Right ventricle myocardium inferior (tissue), 1 donor: Measurements from ENCODE around the gene CCDC188. TPM values are rescaled to one million over a fixed set of nuclear protein-coding genes. Genes with fewer than 3 reads are reported as not detected.

ENCODE experiments used
- ATAC-seq: fragments of 200-7000 bp; cut with Tn5 transposase; one replicate; pipeline ENCODE4 v1.9.1; 2020; ENCODE audit warnings: mild to moderate bottlenecking, moderate library complexity
- DNase-seq: peaks from one replicate; pipeline ENCODE4 v3.0.0; 2021; ENCODE audit errors: missing footprints
- intact Hi-C: fragments of 100-400 bp; cut with DNase I; formaldehyde crosslinking; loops from one replicate; pipeline ENCODE4 v1.11.0; 2022
- long read RNA-seq: library from polyadenylated mRNA; unstranded; transcript quantifications from one replicate; pipeline ENCODE4 v2.0.0, GENCODE V29; 2021
- total RNA-seq: library from RNA; stranded (reverse); fragmentation: NEBNext Ultra II Directional; extraction: Animal tissue kit (Norgen Biotek cat#: 25700); gene quantifications from one replicate; pipeline ENCODE4 v1.2.1, GENCODE V29; 2021
- donor health status: DM: no; HTN: yes; CAD: no; lungs with severe emphysema.

Gene CCDC188
- total RNA-seq: 0.32 TPM
- long read RNA-seq: 0 reads

- no peak for ATAC-seq
- intact Hi-C loops: no loop called here
- DNase-seq: no peak
These were observed at the start of gene CCDC188 for GRCh38 chr22:20150381-20151275. Gene CCDC188, minus strand, starts transcription at chr22:20151055. Its CDS starts 69 bp downstream, at chr22:20150986.

DNA sequence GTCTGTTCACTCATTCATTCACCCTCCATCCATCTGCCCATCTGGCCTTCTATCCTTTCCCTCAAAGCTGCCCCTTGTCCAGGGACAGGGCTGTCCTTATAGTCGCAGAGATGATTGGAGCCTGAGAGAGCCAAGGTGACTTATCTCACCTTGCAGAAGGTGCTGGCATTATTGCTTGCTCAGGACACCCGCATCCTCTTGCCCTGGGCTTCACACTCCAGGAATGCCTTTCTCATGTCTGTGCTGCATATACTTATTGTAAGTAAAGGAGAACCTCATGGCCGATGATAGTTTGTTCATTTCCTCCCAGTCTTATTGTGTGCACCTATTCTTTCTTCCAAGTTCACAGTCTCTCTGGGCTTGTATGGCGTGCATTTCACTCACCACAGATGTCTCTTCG, 49.1 kb upstream of the CCDC188 start:
- ATAC-seq (no peak), DNase-seq (no peak)
- intact Hi-C loops: no loop called here

DNA sequence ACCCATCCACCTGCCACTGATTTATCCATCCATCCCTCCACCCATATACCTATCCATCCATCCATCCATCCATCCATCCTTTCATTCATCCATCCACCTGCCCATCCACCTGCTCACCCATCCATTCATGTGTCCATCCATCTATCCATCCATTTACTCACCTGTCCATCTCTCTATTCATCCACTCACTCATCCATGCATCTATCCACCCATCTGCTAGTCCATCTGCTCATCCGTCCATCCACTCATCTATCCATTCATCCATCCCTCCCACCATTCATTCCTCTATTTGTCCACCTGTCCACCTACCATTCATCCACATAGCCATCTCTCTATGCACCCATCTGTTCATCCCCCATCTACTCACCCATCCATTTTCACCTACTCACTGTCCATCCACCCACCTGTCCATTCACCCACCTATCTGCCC, 48.6 kb upstream of the CCDC188 start:
- intact Hi-C loops: no loop called here
- DNase-seq (no peak), ATAC-seq (no peak)

- DNase-seq (no peak), ATAC-seq (no peak)
- intact Hi-C loops: no loop called here
These were observed 47.9 kb upstream of the CCDC188 start for GRCh38 chr22:20198557-20199319.

DNA sequence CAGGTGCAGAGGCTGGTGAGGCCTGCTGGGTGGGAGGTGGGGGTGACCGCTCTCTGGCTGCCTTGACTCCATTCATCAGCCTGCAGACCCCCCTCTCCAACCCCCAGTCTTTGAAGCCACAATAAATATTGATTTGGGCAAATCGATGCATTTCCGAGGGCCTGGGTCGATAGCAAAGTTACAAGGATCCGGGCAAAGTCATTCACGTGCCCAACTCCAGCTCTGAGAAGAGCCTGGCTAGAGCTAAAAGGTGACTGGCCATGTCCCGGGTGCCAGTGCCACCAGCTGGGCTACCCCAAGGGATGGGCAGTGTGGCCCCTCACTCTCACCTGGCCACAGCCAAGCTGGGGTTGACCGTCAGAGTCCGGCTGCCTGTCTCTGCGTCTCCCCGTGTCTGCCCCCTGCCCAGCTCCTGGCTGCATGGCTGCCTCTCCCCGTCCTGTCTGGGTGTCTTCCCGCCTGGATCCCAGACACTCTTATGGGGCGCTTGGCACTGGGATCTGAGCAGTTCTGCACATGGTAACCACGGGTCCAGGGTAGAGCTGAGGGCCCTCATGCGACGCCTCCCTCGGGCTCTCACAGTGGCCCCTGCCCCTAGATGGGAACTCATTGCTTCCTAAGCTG, 46.7 kb upstream of the CCDC188 start:
- DNase-seq (no peak), ATAC-seq (no peak)
- intact Hi-C loops: no loop called here

DNA sequence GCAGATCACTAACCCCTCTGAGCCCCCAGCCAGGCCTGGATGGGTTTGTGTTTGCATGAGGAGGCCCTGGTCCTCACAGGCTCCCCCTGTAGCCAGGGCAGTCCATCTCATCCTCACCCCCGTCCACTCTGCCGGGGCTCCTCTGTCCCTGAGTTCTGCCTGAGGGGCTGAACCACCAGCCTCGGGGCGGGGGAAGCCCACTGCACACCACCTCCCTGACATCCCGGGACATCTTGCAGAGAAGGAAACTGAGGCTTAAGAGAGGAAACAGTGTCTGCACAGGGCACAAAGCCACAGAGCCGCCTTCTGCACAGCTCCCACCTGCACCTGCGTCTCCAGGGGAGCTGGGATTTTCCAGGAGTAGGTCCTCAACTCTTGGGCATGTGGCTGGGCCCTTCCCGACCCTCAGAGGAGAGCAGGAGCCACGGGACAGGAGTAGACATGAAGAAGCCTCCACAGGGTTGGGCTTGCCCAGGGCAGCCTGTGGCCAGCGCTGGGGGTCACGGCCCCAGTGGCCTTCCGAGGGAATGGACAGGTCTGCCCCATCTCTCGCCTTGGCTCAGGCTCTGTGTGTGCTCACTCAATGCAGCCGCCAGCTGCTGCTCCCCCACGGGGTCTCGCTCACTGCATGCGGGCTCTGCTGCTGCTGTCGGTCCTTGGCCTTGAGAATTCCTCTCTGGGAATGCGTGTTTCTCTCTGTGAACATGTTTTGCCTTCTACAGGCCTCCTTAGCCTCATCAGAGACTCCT, 45.4 kb upstream of the CCDC188 start:
- no peak for ATAC-seq
- DNase-seq: no peak
- intact Hi-C loops: no loop called here

- intact Hi-C loops: no loop called here
- ATAC-seq: no peak
- DNase-seq: no peak
These were observed 44.1 kb upstream of the CCDC188 start for GRCh38 chr22:20194681-20195593.

DNA sequence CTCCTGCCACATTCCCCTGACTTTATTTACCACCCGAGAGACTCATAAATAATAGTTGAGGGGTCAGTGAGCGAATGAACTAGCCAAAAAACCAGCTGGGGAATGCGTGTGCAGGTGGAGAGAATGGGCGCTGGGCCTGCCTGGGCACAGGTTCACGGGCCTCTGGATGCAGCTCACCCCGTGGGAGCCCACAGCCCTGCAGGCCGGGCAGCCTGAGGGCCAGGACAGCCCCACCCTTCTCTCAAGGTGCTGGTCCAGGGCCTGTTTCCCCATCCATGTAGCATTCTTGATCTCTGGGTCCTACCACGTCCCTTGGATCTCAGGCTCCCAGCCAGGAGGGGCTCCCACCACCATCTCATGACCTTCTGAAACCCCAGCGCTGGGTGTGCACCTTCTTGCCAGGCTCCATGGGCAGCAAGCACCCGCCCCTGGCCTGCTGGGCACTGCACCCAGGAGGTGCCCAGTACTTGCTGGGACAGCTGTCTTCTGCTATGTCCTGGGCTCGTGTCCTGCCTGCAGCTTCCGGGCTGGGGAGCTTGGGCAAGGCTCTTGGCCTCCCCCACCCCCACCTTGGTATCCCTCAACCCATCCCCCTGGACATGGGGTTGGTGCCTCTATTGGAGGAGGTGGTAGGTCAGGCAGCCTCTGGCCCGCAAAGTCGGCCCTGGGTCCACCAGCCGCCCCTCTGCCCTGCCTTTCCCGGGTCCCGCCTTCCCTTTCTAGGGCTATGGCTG, 43.1 kb upstream of the CCDC188 start:
- intact Hi-C loops: no loop called here
- DNase-seq (no peak), ATAC-seq (no peak)

DNA sequence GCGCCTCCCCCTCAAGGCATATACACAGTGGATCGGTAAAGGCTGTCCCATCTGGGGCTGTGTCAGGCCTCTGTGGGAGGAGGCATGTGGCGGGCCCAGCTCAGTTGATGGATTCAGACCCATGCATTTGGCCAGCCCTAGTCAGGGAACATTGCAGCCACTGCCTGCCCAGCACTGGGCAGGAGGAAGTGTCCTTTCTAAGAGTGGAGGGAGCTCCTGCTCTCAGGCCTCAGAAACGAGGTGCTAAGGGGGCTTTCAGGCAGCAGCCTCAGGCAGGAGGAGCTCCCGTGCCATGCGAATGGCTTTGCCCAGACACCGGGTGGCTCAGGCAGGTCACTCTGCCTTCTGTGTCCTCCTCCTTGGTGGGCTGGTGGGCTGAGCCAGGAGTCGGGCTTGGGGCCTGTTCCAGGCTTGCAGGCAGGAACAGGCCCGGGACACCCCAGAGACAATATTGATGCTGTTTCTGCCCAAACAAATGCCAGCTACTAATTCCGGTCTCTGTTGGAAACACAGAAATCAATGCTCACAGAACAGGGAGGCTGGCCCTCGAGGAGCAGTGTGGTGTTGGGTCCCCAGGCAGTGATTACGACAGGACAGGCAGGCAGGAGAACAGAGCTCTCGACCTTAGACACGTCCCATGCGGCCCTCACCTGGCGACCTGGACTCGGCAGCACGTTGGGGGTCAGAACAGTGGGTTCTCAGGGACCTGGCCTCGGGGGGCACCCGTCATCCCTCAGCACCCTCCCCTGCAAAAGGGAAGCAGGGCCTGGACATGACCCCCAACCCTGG, 42.3 kb upstream of the CCDC188 start:
- ATAC-seq (no peak), DNase-seq (no peak)
- intact Hi-C loops: no loop called here

GRCh38 chr22:20192293-20192971, 41.6 kb upstream of the CCDC188 start:
- DNase-seq: no peak
- ATAC-seq: no peak
- intact Hi-C loops: no loop called here

DNA sequence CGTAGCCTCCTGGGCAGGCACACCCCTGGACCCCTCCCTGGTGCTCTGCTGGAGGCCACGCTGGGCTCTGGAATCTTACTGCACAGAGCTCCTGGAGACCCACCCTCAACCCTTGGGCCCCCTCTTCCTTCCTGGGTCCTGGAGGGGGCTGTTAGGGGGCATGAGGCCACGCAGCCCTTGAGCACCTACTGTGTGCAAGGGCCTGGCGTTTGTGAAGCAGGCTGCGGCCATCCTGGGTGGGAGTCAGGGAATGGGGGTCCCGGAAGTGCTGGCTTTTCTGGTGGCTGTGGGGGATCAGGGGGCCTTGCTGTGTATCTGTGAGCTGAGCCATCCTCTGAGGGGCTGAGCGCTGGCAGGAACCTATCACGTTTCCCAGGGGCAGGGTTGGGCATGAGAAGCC, 40.9 kb upstream of the CCDC188 start:
- no peak for DNase-seq
- intact Hi-C loops: no loop called here
- no peak for ATAC-seq

DNA sequence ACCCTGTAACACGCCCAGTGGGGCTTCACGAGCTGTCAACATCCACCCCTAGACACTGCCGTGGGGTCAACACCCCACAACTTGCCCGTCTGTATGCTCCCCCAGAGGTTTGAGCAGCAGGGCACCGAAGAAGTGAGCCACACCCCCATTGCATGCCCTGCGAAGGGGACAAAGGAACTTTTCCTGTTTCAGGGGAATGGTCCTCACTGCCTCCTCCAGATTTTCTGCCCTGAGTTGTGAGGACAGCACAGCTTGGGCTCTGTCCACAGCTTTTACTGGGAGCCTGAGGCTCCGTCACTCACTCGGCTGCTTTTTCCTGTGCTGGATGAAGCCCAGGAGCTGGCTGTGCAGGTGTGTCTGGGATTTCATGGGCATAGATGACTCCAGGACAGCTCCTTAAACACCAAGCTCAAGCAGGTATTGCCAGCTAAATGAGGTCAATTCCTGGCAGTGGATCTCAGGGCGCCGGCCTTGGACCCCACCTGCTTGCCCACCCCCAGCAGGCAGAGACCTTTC, 40.2 kb upstream of the CCDC188 start:
- ATAC-seq (no peak), DNase-seq (no peak)
- intact Hi-C loops: no loop called here

DNA sequence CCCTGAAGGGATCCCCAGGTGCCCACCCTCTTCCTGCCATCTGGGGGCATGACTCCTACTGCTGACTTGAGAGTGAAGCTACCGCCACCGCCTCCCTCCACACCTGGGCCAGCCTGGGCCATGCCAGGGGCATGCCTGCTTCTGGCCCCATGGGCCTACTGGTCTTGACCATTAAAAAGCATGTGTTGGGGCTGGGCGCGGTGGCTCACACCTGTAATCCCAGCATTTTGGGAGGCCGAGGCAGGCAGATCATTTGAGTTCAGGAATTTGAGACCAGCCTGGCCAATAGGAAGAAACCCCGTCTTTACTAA, 37.7 kb upstream of the CCDC188 start:
- intact Hi-C loops: no loop called here
- DNase-seq: no peak
- ATAC-seq: no peak

DNA sequence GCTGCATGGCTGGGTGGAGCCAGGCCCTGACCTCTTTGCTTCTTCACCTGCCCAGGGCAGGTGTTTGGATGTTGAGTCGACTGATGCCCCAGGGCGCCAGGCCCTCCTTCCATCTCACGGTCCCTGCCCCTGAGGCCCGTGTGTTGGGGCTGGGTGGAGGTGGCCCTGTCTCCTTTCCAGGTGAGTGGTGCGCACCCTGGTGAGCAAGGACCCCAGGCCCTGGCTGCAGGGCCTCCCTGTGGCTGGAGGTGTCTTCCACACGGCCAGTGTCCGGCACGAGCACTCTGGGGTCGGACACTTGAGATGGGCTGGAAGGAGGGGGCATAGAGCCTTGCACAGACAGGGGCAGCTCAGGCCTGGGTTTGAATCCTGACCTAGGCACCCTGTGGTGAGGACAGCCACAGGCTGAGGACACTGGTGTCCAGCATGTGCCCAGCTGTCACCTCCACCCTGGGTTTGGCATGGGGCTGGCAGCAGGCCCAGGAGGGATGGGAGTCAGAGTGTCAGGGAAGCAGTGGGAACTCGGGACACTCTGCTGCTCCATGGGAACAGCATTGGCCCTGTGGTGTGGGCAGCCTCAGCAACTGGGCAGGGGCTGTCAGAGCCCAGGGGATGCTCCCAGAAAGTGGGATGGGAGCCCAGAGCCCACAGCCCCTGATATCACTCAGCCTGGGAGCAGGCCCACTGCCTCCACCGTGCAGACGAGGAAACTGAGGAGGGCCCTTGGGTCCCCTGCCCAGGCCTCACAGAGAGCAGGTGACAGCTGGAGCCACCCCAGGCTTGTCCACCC, 37.1 kb upstream of the CCDC188 start:
- intact Hi-C loops: no loop called here

DNA sequence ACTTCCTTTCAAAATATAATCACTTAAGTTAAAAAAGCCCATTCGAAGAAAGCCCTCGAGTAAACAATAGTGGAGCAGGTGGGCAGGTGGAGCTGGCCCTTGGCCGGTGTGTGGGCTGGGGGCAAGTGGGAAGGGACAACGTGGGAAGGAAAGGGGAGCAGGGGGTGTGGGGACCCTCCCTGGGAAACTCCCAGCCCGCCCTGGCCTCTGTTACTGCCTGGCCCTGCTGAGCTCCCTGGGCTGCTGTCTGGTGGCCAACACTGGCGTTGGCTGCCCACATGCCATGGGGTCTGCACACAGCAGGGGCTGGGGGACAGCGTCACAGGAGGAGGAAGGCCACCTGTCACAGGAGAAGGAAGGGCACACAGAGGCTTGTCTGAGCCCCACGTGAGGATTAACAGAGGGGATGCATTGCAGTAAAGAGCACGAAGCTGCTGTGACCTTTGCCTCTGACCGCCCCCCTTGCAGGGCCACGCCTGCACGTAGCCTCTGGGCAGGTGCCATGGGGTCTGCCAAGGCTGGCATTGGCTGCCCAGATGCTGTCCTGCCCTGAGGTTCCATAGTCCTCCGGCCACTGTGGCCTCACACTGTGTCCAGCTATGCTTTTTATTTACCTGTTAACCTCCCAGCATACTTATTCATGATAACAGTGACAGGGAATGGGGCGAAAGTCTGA, 36.2 kb upstream of the CCDC188 start:
- ATAC-seq (no peak), DNase-seq (no peak)
- intact Hi-C loops: no loop called here

More for the DNA sequence above, 37.1 kb upstream of the CCDC188 start:
- ATAC-seq: no peak
- DNase-seq: no peak
